HL-60 (cell line): ENCODE data around the gene ASB3.

Experiments
- DNase-seq, 2 experiments: peaks; one replicate each; pipeline ENCODE4 v3.0.0-alpha.2; 2010 to 2020; ENCODE audit warnings: low read depth in 1 of 2, low spot score in 1 of 2
- H3K27ac ChIP-seq: fragments of 250-450 bp; sonication (Bioruptor Pico); replicated peaks from 2 replicates; pipeline ENCODE4 v1.5.1; 2020; ENCODE audit warnings: mild to moderate bottlenecking, moderate library complexity
- H3K27me3 ChIP-seq: fragments of 250-450 bp; sonication (Bioruptor Pico); 2 replicates; pipeline ENCODE4 v1.5.1; 2021; ENCODE audit warnings: mild to moderate bottlenecking, moderate library complexity; ENCODE audit not compliant: insufficient read depth, poor library complexity, severe bottlenecking
- H3K4me3 ChIP-seq: replicated peaks from 2 replicates; pipeline ENCODE4 v1.5.1; 2011; ENCODE audit warnings: mild to moderate bottlenecking, control low read depth, low read length; ENCODE audit not compliant: insufficient read depth
- GABPA ChIP-seq: IDR thresholded peaks from 2 replicates; pipeline ENCODE4 v1.6.1; 2012; ENCODE audit warnings: low read depth
- POLR2AphosphoS5 ChIP-seq: IDR thresholded peaks from 2 replicates; pipeline ENCODE4 v1.6.1; 2012; ENCODE audit warnings: low read depth
- SPI1 ChIP-seq: IDR thresholded peaks from 2 replicates; pipeline ENCODE4 v1.6.1; 2012; ENCODE audit warnings: low read depth, mild to moderate bottlenecking, borderline replicate concordance
- TF ChIP-seq, protein P1 (sequence below): IDR thresholded peaks from 2 replicates; pipeline ENCODE4 v1.6.1; 2012; ENCODE audit warnings: low read depth; ENCODE audit not compliant: insufficient replicate concordance
- TF ChIP-seq, protein P2 (sequence below): IDR thresholded peaks from one replicate; pipeline ENCODE4 v1.5.1; 2011; ENCODE audit warnings: low read length, control low read depth, inconsistent platforms; ENCODE audit not compliant: insufficient read depth

The ASB3 gene

DNA sequence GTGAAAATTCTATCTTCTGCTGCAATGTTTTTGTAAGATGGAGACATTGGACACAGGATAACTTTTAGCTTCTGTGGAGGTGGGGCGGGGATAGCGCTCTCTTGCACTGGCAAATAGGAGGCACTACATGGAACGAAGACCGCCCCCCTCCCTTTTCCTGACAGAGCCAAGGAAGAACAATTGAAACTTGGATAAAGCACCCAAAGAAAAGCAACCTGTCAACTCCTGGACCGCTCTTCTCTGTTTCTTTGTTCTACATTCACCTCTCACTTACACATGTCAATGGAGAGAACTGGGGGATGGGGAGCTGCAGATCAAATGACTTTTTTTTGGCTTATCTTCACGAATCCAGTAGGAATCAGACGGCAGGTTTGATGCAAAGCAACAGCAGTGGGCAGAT is 145.5 kb downstream of the ASB3 start:
- no peak for DNase-seq
- Histone ChIP-seq H3K27me3 (no peaks in the 10 kb centered on the region), H3K27ac (no peak overlapping the region), H3K4me3 (no peak overlapping the region)
- TF ChIP-seq, protein P1, sequence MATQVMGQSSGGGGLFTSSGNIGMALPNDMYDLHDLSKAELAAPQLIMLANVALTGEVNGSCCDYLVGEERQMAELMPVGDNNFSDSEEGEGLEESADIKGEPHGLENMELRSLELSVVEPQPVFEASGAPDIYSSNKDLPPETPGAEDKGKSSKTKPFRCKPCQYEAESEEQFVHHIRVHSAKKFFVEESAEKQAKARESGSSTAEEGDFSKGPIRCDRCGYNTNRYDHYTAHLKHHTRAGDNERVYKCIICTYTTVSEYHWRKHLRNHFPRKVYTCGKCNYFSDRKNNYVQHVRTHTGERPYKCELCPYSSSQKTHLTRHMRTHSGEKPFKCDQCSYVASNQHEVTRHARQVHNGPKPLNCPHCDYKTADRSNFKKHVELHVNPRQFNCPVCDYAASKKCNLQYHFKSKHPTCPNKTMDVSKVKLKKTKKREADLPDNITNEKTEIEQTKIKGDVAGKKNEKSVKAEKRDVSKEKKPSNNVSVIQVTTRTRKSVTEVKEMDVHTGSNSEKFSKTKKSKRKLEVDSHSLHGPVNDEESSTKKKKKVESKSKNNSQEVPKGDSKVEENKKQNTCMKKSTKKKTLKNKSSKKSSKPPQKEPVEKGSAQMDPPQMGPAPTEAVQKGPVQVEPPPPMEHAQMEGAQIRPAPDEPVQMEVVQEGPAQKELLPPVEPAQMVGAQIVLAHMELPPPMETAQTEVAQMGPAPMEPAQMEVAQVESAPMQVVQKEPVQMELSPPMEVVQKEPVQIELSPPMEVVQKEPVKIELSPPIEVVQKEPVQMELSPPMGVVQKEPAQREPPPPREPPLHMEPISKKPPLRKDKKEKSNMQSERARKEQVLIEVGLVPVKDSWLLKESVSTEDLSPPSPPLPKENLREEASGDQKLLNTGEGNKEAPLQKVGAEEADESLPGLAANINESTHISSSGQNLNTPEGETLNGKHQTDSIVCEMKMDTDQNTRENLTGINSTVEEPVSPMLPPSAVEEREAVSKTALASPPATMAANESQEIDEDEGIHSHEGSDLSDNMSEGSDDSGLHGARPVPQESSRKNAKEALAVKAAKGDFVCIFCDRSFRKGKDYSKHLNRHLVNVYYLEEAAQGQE, result no peak
- TF ChIP-seq SPI1 (no peak), GABPA (no peak), POLR2AphosphoS5 (no peak)
- TF ChIP-seq, protein P2, sequence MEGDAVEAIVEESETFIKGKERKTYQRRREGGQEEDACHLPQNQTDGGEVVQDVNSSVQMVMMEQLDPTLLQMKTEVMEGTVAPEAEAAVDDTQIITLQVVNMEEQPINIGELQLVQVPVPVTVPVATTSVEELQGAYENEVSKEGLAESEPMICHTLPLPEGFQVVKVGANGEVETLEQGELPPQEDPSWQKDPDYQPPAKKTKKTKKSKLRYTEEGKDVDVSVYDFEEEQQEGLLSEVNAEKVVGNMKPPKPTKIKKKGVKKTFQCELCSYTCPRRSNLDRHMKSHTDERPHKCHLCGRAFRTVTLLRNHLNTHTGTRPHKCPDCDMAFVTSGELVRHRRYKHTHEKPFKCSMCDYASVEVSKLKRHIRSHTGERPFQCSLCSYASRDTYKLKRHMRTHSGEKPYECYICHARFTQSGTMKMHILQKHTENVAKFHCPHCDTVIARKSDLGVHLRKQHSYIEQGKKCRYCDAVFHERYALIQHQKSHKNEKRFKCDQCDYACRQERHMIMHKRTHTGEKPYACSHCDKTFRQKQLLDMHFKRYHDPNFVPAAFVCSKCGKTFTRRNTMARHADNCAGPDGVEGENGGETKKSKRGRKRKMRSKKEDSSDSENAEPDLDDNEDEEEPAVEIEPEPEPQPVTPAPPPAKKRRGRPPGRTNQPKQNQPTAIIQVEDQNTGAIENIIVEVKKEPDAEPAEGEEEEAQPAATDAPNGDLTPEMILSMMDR, result no peak

DNA sequence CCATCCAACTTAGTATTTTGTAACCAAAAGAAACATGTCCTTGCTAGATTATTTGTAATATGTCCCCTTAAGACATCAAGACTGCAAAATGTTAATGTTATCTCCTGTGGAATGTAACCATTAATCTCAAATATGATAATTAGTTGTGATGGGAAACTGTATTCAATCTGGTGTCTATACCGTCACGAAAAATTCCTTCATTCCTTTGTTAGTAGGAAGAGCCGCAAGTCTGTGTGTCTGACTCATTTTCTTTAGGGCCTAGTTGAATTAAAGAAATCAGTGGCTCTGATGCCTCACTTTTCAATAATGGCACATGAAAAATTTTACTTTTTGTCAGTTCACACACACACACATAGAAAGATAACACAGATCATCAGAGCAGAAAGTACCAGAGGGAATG is 146.3 kb downstream of the ASB3 start:
- Histone ChIP-seq H3K27me3 (no peaks in the 10 kb centered on the region), H3K27ac (no peak overlapping the region), H3K4me3 (no peak overlapping the region)
- DNase-seq, result no peak
- TF ChIP-seq, protein P2, result no peak
- TF ChIP-seq, protein P1, result no peak
- no peak for TF ChIP-seq GABPA
- TF ChIP-seq POLR2AphosphoS5, result no peak
- TF ChIP-seq SPI1, result no peak

- H3K4me3 ChIP-seq, result no peak overlapping the region
- DNase-seq, result no peak
- H3K27me3 ChIP-seq, result no peaks in the 10 kb centered on the region
- TF ChIP-seq GABPA, result no peak
- TF ChIP-seq SPI1, result no peak
- TF ChIP-seq, protein P1, result no peak
- TF ChIP-seq POLR2AphosphoS5, result no peak
- TF ChIP-seq, protein P2, result no peak
- no peak overlapping the region for H3K27ac ChIP-seq
Observed at GRCh38 chr2:53636596-53636995, 150.2 kb downstream of the ASB3 start.
